H9 (cell line): ENCODE results near the gene TRNP1. TPM values are rescaled to one million over a fixed set of nuclear protein-coding genes. Genes with fewer than 3 reads are reported as not detected.

Experiments
- DNase-seq: peaks from one replicate; pipeline ENCODE4 v3.0.0-alpha.2; 2017
- H2AFZ ChIP-seq: one replicate; pipeline ENCODE4 v1.6.1; 2013; ENCODE audit warnings: mild to moderate bottlenecking, low read length, control low read depth, moderate library complexity
- H2AK5ac ChIP-seq: 2 replicates; pipeline ENCODE4 v1.6.1; 2013; ENCODE audit warnings: low read length, control low read depth, mixed read lengths; ENCODE audit not compliant: insufficient read length
- H2BK120ac ChIP-seq: one replicate; pipeline ENCODE4 v1.6.1; 2013; ENCODE audit warnings: low read depth, mild to moderate bottlenecking, low read length, control low read depth, inconsistent platforms; ENCODE audit not compliant: poor library complexity, severe bottlenecking
- H2BK12ac ChIP-seq: 2 replicates; pipeline ENCODE4 v1.6.1; 2013; ENCODE audit warnings: low read length, control low read depth, mixed read lengths, low read depth; ENCODE audit not compliant: insufficient read length
- H2BK15ac ChIP-seq: 2 replicates; pipeline ENCODE4 v1.6.1; 2013; ENCODE audit warnings: low read depth, low read length, control low read depth
- H2BK20ac ChIP-seq: one replicate; pipeline ENCODE4 v1.6.1; 2013; ENCODE audit warnings: low read depth, mild to moderate bottlenecking, low read length, control low read depth, inconsistent platforms; ENCODE audit not compliant: poor library complexity, severe bottlenecking
- H2BK5ac ChIP-seq: 2 replicates; pipeline ENCODE4 v1.6.1; 2013; ENCODE audit warnings: low read length, control low read depth, mixed read lengths; ENCODE audit not compliant: insufficient read length
- H3K14ac ChIP-seq: 2 replicates; pipeline ENCODE4 v1.6.1; 2013; ENCODE audit warnings: low read length, control low read depth; ENCODE audit not compliant: insufficient read depth
- H3K18ac ChIP-seq: 2 replicates; pipeline ENCODE4 v1.6.1; 2013; ENCODE audit warnings: low read depth, mild to moderate bottlenecking, mixed read lengths, low read length, control low read depth; ENCODE audit not compliant: insufficient read length
- H3K23ac ChIP-seq: 2 replicates; pipeline ENCODE4 v1.6.1; 2013; ENCODE audit warnings: low read length, control low read depth, mixed read lengths, low read depth; ENCODE audit not compliant: insufficient read length
- H3K23me2 ChIP-seq: 2 replicates; pipeline ENCODE4 v1.6.1; 2013; ENCODE audit warnings: low read depth, mild to moderate bottlenecking, mixed read lengths, low read length, control low read depth; ENCODE audit not compliant: insufficient read length, poor library complexity, severe bottlenecking
- H3K27ac ChIP-seq: 2 replicates; pipeline ENCODE4 v1.5.1; 2013; ENCODE audit warnings: low read length, control low read depth, mixed read lengths, low read depth; ENCODE audit not compliant: insufficient read length
- H3K27me3 ChIP-seq: 2 replicates; pipeline ENCODE4 v1.6.1; 2013; ENCODE audit warnings: low read length, control low read depth, inconsistent platforms; ENCODE audit not compliant: insufficient read depth
- H3K4ac ChIP-seq: 2 replicates; pipeline ENCODE4 v1.6.1; 2013; ENCODE audit warnings: low read depth, mild to moderate bottlenecking, control low read depth, inconsistent platforms, low read length, moderate library complexity
- H3K4me1 ChIP-seq: 2 replicates; pipeline ENCODE4 v1.6.1; 2013; ENCODE audit warnings: low read length, control low read depth, inconsistent platforms; ENCODE audit not compliant: insufficient read depth
- H3K4me2 ChIP-seq: 2 replicates; pipeline ENCODE4 v1.6.1; 2013; ENCODE audit warnings: low read length, control low read depth, mixed read lengths; ENCODE audit not compliant: insufficient read length, insufficient read depth
- H3K56ac ChIP-seq: 2 replicates; pipeline ENCODE4 v1.6.1; 2013; ENCODE audit warnings: low read depth, mild to moderate bottlenecking, mixed read lengths, low read length, control low read depth; ENCODE audit not compliant: insufficient read length
- H3K79me1 ChIP-seq: 2 replicates; pipeline ENCODE4 v1.6.1; 2013; ENCODE audit warnings: low read depth, mild to moderate bottlenecking, moderate library complexity, low read length, control low read depth, inconsistent platforms; ENCODE audit not compliant: insufficient read depth, poor library complexity, severe bottlenecking
- H3K79me2 ChIP-seq: 2 replicates; pipeline ENCODE4 v1.6.1; 2013; ENCODE audit warnings: low read length, control low read depth, inconsistent platforms; ENCODE audit not compliant: insufficient read depth
- H3K9ac ChIP-seq: 2 replicates; pipeline ENCODE4 v1.6.1; 2013; ENCODE audit warnings: low read length, control low read depth, mixed read lengths; ENCODE audit not compliant: insufficient read length; ENCODE audit errors: extremely low read depth
- H3K9me3 ChIP-seq: one replicate; pipeline ENCODE4 v1.6.1; 2013; ENCODE audit warnings: low read depth, low read length, inconsistent platforms; ENCODE audit not compliant: control insufficient read depth
- H3T11ph ChIP-seq: one replicate; pipeline ENCODE4 v1.6.1; 2013; ENCODE audit warnings: mild to moderate bottlenecking, low read length, control low read depth, inconsistent platforms
- H4K20me1 ChIP-seq: one replicate; pipeline ENCODE4 v1.6.1; 2013; ENCODE audit not compliant: control insufficient read depth, insufficient read length, insufficient read depth
- H4K5ac ChIP-seq: 2 replicates; pipeline ENCODE4 v1.6.1; 2013; ENCODE audit warnings: low read depth, mild to moderate bottlenecking, mixed read lengths, low read length, control low read depth; ENCODE audit not compliant: insufficient read length
- H4K8ac ChIP-seq: replicated peaks from 2 replicates; pipeline ENCODE4 v1.6.1; 2013; ENCODE audit warnings: low read length, control low read depth, mixed read lengths, low read depth; ENCODE audit not compliant: insufficient read length
- H4K91ac ChIP-seq: 2 replicates; pipeline ENCODE4 v1.6.1; 2013; ENCODE audit warnings: low read depth, mild to moderate bottlenecking, moderate library complexity, mixed read lengths, low read length, control low read depth; ENCODE audit not compliant: insufficient read length
- H3K27ac Mint-ChIP-seq, 3 experiments: 2 replicates in 2 of 3; 3 replicates in 1 of 3; pipeline ENCODE4 v1.8.0; 2020 to 2021; ENCODE audit warnings: mixed read lengths in 3 of 3, mild to moderate bottlenecking in 1 of 3, moderate library complexity in 1 of 3
- H3K27me3 Mint-ChIP-seq: 2 replicates; pipeline ENCODE4 v1.8.0; 2021; ENCODE audit warnings: low read depth, mild to moderate bottlenecking, moderate library complexity, mixed read lengths
- H3K36me3 Mint-ChIP-seq, 3 experiments: 2 replicates in 2 of 3; 3 replicates in 1 of 3; pipeline ENCODE4 v1.8.0; 2020 to 2021; ENCODE audit warnings: low read depth in 3 of 3, mixed read lengths in 3 of 3; ENCODE audit not compliant: insufficient read depth in 1 of 3
- H3K4me1 Mint-ChIP-seq, 2 experiments: 2 replicates each; pipeline ENCODE4 v1.8.0; 2020; ENCODE audit warnings: mixed read lengths in 2 of 2
- H3K4me3 Mint-ChIP-seq, 2 experiments: 2 replicates in 1 of 2; 3 replicates in 1 of 2; pipeline ENCODE4 v1.8.0; 2020 to 2021; ENCODE audit warnings: mild to moderate bottlenecking in 2 of 2, mixed read lengths in 2 of 2, moderate library complexity in 1 of 2
- H3K9me3 Mint-ChIP-seq, 2 experiments: 2 replicates in 1 of 2; 3 replicates in 1 of 2; pipeline ENCODE4 v1.8.0; 2020; ENCODE audit warnings: mild to moderate bottlenecking in 2 of 2, mixed read lengths in 2 of 2, moderate library complexity in 1 of 2
- WGBS: extraction: QIAGEN DNeasy Blood & Tissue Kit; methylation state at CpG from one replicate; pipeline ENCODE4 v1.1.7; 2013; ENCODE audit warnings: missing lambda C conversion rate, low lambda C conversion rate, mixed read lengths; ENCODE audit not compliant: insufficient read length; ENCODE audit errors: extremely low coverage; 5-methylcytosine and 5-hydroxymethylcytosine counted together
- total RNA-seq: library from RNA; stranded (reverse); gene quantifications from 2 replicates; pipeline ENCODE4 v1.2.1, GENCODE V29; 2021
- TF ChIP-seq, protein P1 (sequence below): fragments of 200-600 bp; sonication (generic); conservative IDR thresholded peaks from 3 replicates; pipeline ENCODE4 v1.8.0; 2021; ENCODE audit warnings: antibody characterized with exemption, mild to moderate bottlenecking

Gene TRNP1
- total RNA-seq, 1 experiment from 2014 or later, result 39.0 TPM

DNA sequence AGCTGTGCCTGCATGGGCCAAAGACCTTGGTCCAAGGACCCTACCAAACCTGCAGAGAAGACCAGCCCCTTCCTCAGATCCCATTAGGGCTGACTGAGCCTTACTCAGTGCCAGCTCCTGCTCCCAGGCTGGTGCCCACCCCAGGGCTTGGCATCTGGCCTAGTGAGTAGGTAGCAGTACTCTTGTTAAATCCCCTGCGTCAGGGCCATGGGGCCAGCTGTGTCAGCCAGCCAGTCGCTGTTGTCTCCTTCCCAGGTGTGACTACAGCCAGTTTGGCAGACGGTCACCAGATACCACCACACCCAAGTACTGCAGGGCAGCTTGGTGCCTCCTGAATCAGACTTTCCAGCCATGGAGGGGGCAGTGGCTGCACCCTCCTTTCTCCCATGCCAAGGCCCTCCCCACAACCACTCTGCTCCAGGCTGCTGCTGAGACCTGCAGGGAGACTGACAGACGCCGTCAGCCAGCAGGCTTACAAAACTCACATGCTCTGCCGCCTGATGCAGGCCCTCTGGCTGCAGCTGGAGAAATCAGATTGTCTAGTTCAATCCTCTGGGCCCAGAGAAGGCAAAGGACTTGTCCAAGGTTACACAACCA lies 16.2 kb downstream of the TRNP1 start:
- H3K56ac ChIP-seq, result no peak overlapping the region

More for the DNA sequence above, 16.2 kb downstream of the TRNP1 start:
- Histone ChIP-seq H3K27ac (peak overlapping the region; percentile 39), H2BK15ac (no peak overlapping the region), H3K4ac (no peak overlapping the region), H3K4me2 (peak overlapping the region; percentile 96), H3K23me2 (peaks cover 28% of the 10 kb centered on the region), H3K27me3 (no peaks in the 10 kb centered on the region), H3K79me1 (peaks cover 4% of the 10 kb centered on the region), H2BK5ac (no peak overlapping the region), H3K9ac (no peak overlapping the region), H3K23ac (no peak overlapping the region), H3K9me3 (no peaks in the 10 kb centered on the region), H4K20me1 (no peaks in the 10 kb centered on the region), H2BK120ac (no peak overlapping the region), H3K79me2 (peaks cover 35% of the 10 kb centered on the region), H3T11ph (no peak overlapping the region), H4K91ac (no peak overlapping the region), H3K14ac (no peak overlapping the region), H3K4me1 (peaks cover 16% of the 10 kb centered on the region), H4K8ac (no peak overlapping the region), H2AK5ac (no peak overlapping the region), H3K18ac (no peak overlapping the region), H2BK12ac (no peak overlapping the region), H2BK20ac (no peak overlapping the region), H4K5ac (no peak overlapping the region), H2AFZ (no peak overlapping the region)
- H3K4me3 Mint-ChIP-seq, result peak overlapping the region; percentile 89 to 92
- no peak for DNase-seq
- peaks cover 54 to 66% of the 10 kb centered on the region in 2 experiments for H3K4me1 Mint-ChIP-seq
- H3K27ac Mint-ChIP-seq, result peak overlapping the region in 2 of 3 experiments; percentile 90 to 92; a peak in 4 of 7 replicates
- TF ChIP-seq, protein P1, sequence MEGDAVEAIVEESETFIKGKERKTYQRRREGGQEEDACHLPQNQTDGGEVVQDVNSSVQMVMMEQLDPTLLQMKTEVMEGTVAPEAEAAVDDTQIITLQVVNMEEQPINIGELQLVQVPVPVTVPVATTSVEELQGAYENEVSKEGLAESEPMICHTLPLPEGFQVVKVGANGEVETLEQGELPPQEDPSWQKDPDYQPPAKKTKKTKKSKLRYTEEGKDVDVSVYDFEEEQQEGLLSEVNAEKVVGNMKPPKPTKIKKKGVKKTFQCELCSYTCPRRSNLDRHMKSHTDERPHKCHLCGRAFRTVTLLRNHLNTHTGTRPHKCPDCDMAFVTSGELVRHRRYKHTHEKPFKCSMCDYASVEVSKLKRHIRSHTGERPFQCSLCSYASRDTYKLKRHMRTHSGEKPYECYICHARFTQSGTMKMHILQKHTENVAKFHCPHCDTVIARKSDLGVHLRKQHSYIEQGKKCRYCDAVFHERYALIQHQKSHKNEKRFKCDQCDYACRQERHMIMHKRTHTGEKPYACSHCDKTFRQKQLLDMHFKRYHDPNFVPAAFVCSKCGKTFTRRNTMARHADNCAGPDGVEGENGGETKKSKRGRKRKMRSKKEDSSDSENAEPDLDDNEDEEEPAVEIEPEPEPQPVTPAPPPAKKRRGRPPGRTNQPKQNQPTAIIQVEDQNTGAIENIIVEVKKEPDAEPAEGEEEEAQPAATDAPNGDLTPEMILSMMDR, result no peak
- H3K27me3 Mint-ChIP-seq, result no peaks in the 10 kb centered on the region; the same call in 1 of the 2 replicates
- peaks cover 21 to 49% (median 32%) of the 10 kb centered on the region in 3 experiments for H3K36me3 Mint-ChIP-seq
- no peaks in the 10 kb centered on the region; a peak in 1 of 5 replicates for H3K9me3 Mint-ChIP-seq
- no CpG with 5 or more reads among the region's 6 CpGs for WGBS
